ENCODE measurements around the gene ACAD9. TPM values are rescaled to one million over a fixed set of nuclear protein-coding genes. Genes with fewer than 3 reads are reported as not detected.

The ACAD9 gene
- total and polyA plus RNA-seq, 8 donors: 17.1 to 160 (median 23.4) TPM

DNA sequence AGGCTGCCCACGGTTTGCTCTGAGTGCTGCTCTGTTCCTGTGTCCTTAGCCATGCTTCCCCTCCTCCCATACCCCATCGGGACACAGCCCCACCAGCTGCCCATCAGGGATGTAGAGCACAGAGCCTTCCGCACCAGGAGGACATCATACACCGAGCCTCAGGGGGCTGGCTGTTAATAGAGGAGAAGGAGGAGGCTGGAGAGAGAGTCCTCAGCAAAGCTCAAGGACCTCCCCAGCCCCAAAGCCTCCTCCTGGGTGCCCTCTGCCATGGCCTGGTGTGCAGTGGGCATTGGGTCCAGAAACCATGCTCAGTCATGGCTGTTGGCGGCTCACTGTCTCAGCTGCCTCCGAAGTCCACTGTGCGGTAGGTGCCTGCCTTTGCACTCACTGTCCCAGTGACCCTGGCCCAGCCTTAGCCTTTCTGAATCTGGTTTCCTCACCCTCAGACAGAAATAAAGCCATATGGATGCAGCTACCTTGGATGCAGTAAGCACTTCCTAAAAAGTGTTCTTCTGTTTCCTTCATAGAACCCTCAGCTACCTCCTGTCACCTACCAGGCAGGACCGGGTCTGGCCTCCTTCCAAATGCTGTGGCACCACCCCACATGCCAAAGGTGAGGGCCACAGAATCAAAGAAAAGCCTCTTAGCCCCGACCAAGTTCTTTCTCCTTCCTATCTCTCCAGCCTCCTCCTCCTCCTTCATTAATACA, 53.9 kb downstream of the ACAD9 start:
- Histone ChIP-seq H3K36me3 (peaks cover 0 to 4% (median 0%) of the 10 kb centered on the region in 4 donors), H3K27me3 (peaks cover 0 to 8% (median 0%) of the 10 kb centered on the region in 3 donors), H3K27ac (no peak overlapping the region), H3K4me3 (no peak overlapping the region), H3K9me3 (no peaks in the 10 kb centered on the region), H3K4me1 (no peaks in the 10 kb centered on the region)
- WGBS, 5 donors: 65 to 76% (median 74%) methylated on average over 9 of the region's 9 CpGs
- no peak for DNase-seq
- no peak for TF ChIP-seq EP300 (IDR thresholded peaks at IDR 0.05)
- no peak for TF ChIP-seq POLR2AphosphoS5 (IDR thresholded peaks at IDR 0.05)
- TF ChIP-seq, protein P1, sequence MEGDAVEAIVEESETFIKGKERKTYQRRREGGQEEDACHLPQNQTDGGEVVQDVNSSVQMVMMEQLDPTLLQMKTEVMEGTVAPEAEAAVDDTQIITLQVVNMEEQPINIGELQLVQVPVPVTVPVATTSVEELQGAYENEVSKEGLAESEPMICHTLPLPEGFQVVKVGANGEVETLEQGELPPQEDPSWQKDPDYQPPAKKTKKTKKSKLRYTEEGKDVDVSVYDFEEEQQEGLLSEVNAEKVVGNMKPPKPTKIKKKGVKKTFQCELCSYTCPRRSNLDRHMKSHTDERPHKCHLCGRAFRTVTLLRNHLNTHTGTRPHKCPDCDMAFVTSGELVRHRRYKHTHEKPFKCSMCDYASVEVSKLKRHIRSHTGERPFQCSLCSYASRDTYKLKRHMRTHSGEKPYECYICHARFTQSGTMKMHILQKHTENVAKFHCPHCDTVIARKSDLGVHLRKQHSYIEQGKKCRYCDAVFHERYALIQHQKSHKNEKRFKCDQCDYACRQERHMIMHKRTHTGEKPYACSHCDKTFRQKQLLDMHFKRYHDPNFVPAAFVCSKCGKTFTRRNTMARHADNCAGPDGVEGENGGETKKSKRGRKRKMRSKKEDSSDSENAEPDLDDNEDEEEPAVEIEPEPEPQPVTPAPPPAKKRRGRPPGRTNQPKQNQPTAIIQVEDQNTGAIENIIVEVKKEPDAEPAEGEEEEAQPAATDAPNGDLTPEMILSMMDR (IDR thresholded peaks at IDR 0.05): no peak
- no peak for TF ChIP-seq POLR2A (IDR thresholded peaks at IDR 0.05)
- intact Hi-C loops (cut with DNase I; ENCODE audit: low total_unique reads): no loop called here

DNA sequence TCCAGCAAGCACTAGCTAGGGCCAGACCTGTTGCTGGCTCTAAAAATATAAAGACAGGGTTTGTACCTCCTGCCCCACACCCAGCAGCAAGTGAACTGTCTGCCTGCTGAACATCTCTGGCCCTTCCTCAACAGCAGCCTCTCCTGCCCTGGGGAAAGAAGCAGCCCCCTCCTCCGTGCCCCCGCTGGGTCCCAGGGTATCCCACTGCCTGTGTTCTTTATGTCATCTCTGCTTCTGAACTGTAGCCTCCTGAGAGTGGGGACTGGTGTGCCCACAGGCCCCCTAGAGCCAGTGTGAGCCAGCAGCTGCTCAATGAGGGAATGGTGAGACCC, 54.5 kb downstream of the ACAD9 start:
- intact Hi-C loops (cut with DNase I; ENCODE audit: low total_unique reads): no loop called here
- DNase-seq: no peak

DNA sequence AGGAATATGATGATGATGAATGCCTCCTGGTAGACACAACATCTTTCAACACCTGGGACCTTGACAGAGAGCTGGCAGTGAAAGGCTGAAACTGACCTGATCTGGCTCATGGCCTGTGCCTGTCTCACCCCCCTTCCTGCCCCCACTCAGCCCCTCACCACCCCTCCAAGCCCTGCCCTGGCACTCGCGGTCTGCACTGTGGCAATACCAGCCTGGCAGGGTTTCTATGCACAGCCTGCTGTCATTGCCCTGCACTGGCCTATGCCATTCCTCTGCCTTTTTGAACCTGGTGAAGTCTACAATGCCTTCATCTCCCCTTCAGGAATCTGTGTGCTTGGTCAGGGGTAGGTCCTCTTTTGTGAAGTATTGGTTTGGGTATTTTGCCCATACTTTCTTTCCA, 56.5 kb downstream of the ACAD9 start:
- intact Hi-C loops (cut with DNase I; ENCODE audit: low total_unique reads): no loop called here
- no peaks in the 10 kb centered on the region for H3K4me1 ChIP-seq
- H3K27me3 ChIP-seq: peaks cover 0 to 8% (median 0%) of the 10 kb centered on the region in 3 donors
- WGBS, 5 donors: 63 to 86% (median 81%) methylated on average over 2 of the region's 2 CpGs
- H3K9me3 ChIP-seq: no peaks in the 10 kb centered on the region
- no peak overlapping the region for H3K27ac ChIP-seq
- TF ChIP-seq EP300 (IDR thresholded peaks at IDR 0.05): no peak
- no peak for DNase-seq
- peaks cover 0 to 4% (median 0%) of the 10 kb centered on the region in 4 donors for H3K36me3 ChIP-seq
- no peak overlapping the region for H3K4me3 ChIP-seq

More for the DNA sequence above, 54.5 kb downstream of the ACAD9 start:
- peaks cover 0 to 8% (median 0%) of the 10 kb centered on the region in 3 donors for H3K27me3 ChIP-seq
- H3K27ac ChIP-seq: no peak overlapping the region
- 83 to 100% (median 94%) methylated on average over 1 to 2 of the region's 2 CpGs for WGBS, 5 donors
- no peaks in the 10 kb centered on the region for H3K4me1 ChIP-seq
- no peak for TF ChIP-seq POLR2AphosphoS5 (IDR thresholded peaks at IDR 0.05)
- no peak for TF ChIP-seq POLR2A (IDR thresholded peaks at IDR 0.05)
- TF ChIP-seq, protein P1 (IDR thresholded peaks at IDR 0.05): no peak
- TF ChIP-seq EP300 (IDR thresholded peaks at IDR 0.05): no peak
- H3K36me3 ChIP-seq: peaks cover 0 to 4% (median 0%) of the 10 kb centered on the region in 4 donors
- H3K4me3 ChIP-seq: no peak overlapping the region
- H3K9me3 ChIP-seq: no peaks in the 10 kb centered on the region

DNA sequence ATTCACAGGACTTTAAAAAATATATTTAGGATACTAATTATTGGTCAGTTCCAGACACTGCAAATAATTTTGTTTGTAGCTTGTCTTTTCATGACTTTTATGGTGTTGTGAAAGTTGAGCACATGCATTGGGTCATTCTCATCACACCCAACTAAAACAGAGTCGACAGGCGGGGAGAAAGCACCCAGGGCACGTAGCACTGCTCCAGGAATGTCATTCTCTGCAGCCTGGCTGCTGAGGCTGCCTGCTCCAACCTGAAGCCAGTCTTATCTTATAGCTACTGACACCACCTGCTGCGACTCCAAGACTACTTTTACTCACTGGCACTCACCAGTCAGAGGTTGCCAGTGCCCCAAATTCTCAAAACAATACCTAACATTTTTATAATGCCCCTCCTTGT, 56.9 kb downstream of the ACAD9 start:
- DNase-seq: no peak
- intact Hi-C loops (cut with DNase I; ENCODE audit: low total_unique reads): no loop called here
- no peak overlapping the region for H3K4me3 ChIP-seq
- TF ChIP-seq POLR2AphosphoS5 (IDR thresholded peaks at IDR 0.05) (no peak), POLR2A (IDR thresholded peaks at IDR 0.05) (no peak), EP300 (IDR thresholded peaks at IDR 0.05) (no peak)
- TF ChIP-seq, protein P1 (IDR thresholded peaks at IDR 0.05): no peak
- WGBS, 5 donors: 46 to 69% (median 52%) methylated on average over 4 of the region's 4 CpGs
- no peak overlapping the region for H3K27ac ChIP-seq
- peaks cover 0 to 4% (median 0%) of the 10 kb centered on the region in 4 donors for H3K36me3 ChIP-seq
- no peaks in the 10 kb centered on the region for H3K9me3 ChIP-seq
- peaks cover 0 to 8% (median 0%) of the 10 kb centered on the region in 3 donors for H3K27me3 ChIP-seq
- no peaks in the 10 kb centered on the region for H3K4me1 ChIP-seq

DNA sequence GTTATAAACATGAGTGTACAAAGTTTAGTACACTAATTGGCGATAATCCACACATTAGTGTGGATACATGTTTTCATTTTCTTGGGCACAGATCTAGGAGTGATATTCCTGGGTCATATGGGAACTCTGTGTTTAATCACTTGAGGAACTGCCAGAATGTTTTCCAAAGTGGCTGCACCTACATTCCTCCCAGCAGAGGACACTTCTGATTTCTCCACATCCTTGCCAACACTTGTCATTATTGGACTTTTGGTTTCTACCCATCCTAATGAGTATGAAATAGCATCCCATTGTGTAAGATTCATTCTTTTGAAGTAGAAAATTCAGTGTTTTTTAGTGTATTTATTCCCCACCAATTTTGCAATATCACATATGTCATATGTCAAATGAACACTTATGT, 60.8 kb downstream of the ACAD9 start:
- TF ChIP-seq, protein P1 (IDR thresholded peaks at IDR 0.05): no peak
- TF ChIP-seq EP300 (IDR thresholded peaks at IDR 0.05): no peak
- TF ChIP-seq POLR2AphosphoS5 (IDR thresholded peaks at IDR 0.05): no peak
- TF ChIP-seq POLR2A (IDR thresholded peaks at IDR 0.05): no peak
- intact Hi-C loops (cut with DNase I; ENCODE audit: low total_unique reads): no loop called here
- WGBS, 5 donors: 73 to 96% (median 84%) methylated on average over 1 of the region's 1 CpG

More for the DNA sequence above, 60.8 kb downstream of the ACAD9 start:
- no peaks in the 10 kb centered on the region for H3K9me3 ChIP-seq
- H3K4me1 ChIP-seq: peaks cover 0 to 4% (median 0%) of the 10 kb centered on the region in 4 donors
- H3K27me3 ChIP-seq: no peaks in the 10 kb centered on the region
- H3K36me3 ChIP-seq: no peaks in the 10 kb centered on the region
- H3K4me3 ChIP-seq: no peak overlapping the region
- no peak overlapping the region for H3K27ac ChIP-seq
- no peak for DNase-seq
